NCI-H2029 treated with DMSO at 0.1 percent for 48 hours (cell line): Measurements from ENCODE around the gene NRIP1.

ENCODE experiments used
- DNase-seq: peaks from one replicate; lab custom pipeline; 2025; lab: John Stamatoyannopoulos, UW

NRIP1 gene

GRCh38 chr21:15006594-15007230 is 58.1 kb downstream of the NRIP1 start:
- DNase-seq = no peak

- no peak for DNase-seq
These were observed 59.4 kb downstream of the NRIP1 start for GRCh38 chr21:15005391-15005790.

- no peak for DNase-seq
These were observed 60.0 kb downstream of the NRIP1 start for GRCh38 chr21:15004721-15005370.

GRCh38 chr21:15003463-15004135 is 61.2 kb downstream of the NRIP1 start:
- DNase-seq = no peak

GRCh38 chr21:15001857-15002606 is 62.8 kb downstream of the NRIP1 start:
- DNase-seq = no peak

GRCh38 chr21:15001113-15001512 is 63.7 kb downstream of the NRIP1 start:
- DNase-seq = no peak

- DNase-seq = no peak
These were observed 64.7 kb downstream of the NRIP1 start for GRCh38 chr21:15000081-15000480.

- DNase-seq = no peak
These were observed 66.0 kb downstream of the NRIP1 start for GRCh38 chr21:14998784-14999183.

GRCh38 chr21:14998336-14998735 is 66.5 kb downstream of the NRIP1 start:
- DNase-seq = no peak

- no peak for DNase-seq
These were observed 68.9 kb downstream of the NRIP1 start for GRCh38 chr21:14995695-14996490.

GRCh38 chr21:14995226-14995625 is 69.6 kb downstream of the NRIP1 start:
- DNase-seq = no peak

- DNase-seq = no peak
These were observed 71.7 kb downstream of the NRIP1 start for GRCh38 chr21:14993115-14993514.

GRCh38 chr21:14991957-14992356 is 72.8 kb downstream of the NRIP1 start:
- DNase-seq = no peak

GRCh38 chr21:14989359-14989758 is 75.4 kb downstream of the NRIP1 start:
- DNase-seq = no peak

GRCh38 chr21:14988760-14989159 is 76.0 kb downstream of the NRIP1 start:
- DNase-seq = no peak

GRCh38 chr21:14987370-14988170 is 77.2 kb downstream of the NRIP1 start:
- no peak for DNase-seq

- DNase-seq = no peak
These were observed 79.5 kb downstream of the NRIP1 start for GRCh38 chr21:14985306-14985705.

- no peak for DNase-seq
These were observed 82.5 kb downstream of the NRIP1 start for GRCh38 chr21:14982336-14982735.

GRCh38 chr21:14981246-14981645 is 83.6 kb downstream of the NRIP1 start:
- DNase-seq = no peak

GRCh38 chr21:14979264-14979663 is 85.5 kb downstream of the NRIP1 start:
- no peak for DNase-seq

- peak; percentile 63 for DNase-seq
These were observed 87.0 kb downstream of the NRIP1 start for GRCh38 chr21:14977814-14978213.
